ENCODE measurements around the gene FOXN3.
"Not testable (repeated sequence)": the region's sequence is repeated elsewhere in the genome, so short reads cannot be mapped to it uniquely, and the experiment has no call there.

The FOXN3 gene

GRCh38 chr14:89252887-89253532 is 164.0 kb downstream of the FOXN3 start:
- intact Hi-C loops (cut with DNase I; ENCODE audit: low total_unique reads): no loop called here
- no peaks in the 10 kb centered on the region for H3K27me3 ChIP-seq
- no peaks in the 10 kb centered on the region for H3K9me3 ChIP-seq
- H3K36me3 ChIP-seq: no peaks in the 10 kb centered on the region
- no peak overlapping the region for H3K4me3 ChIP-seq
- TF ChIP-seq CTCF (IDR thresholded peaks at IDR 0.05): peak; percentile 38 to 48
- DNase-seq: peak; percentile 38 to 79
- H3K4me1 ChIP-seq: peaks cover 0 to 77% (median 38%) of the 10 kb centered on the region in 4 donors
- H3K27ac ChIP-seq: peak overlapping the region; percentile 21 to 24

GRCh38 chr14:89251061-89251460 is 166.0 kb downstream of the FOXN3 start:
- H3K27ac ChIP-seq: no peak overlapping the region
- H3K27me3 ChIP-seq: no peaks in the 10 kb centered on the region
- H3K4me1 ChIP-seq: peaks cover 0 to 72% (median 31%) of the 10 kb centered on the region in 4 donors
- no peaks in the 10 kb centered on the region for H3K36me3 ChIP-seq
- no peak overlapping the region for H3K4me3 ChIP-seq
- intact Hi-C loops (cut with DNase I; ENCODE audit: low total_unique reads): no loop called here
- H3K9me3 ChIP-seq: no peaks in the 10 kb centered on the region
- DNase-seq: no peak
- TF ChIP-seq CTCF (IDR thresholded peaks at IDR 0.05): no peak

- peaks cover 0 to 68% (median 27%) of the 10 kb centered on the region in 4 donors for H3K4me1 ChIP-seq
- H3K27me3 ChIP-seq; H3K9me3 ChIP-seq; H3K36me3 ChIP-seq; H3K4me3 ChIP-seq; intact Hi-C loops (cut with DNase I; ENCODE audit: low total_unique reads); H3K27ac ChIP-seq; DNase-seq: not testable (repeated sequence)
These were observed 166.4 kb downstream of the FOXN3 start for GRCh38 chr14:89250655-89250975.

GRCh38 chr14:89249972-89250654 is 166.9 kb downstream of the FOXN3 start:
- no peak for TF ChIP-seq CTCF (IDR thresholded peaks at IDR 0.05)
- intact Hi-C loops (cut with DNase I; ENCODE audit: low total_unique reads): loop anchor here (10.0 kb wide), 1 partner anchor 165 kb away; the partner anchor contains the start of gene FOXN3
- no peak for DNase-seq
- no peak overlapping the region for H3K4me3 ChIP-seq
- H3K9me3 ChIP-seq: no peaks in the 10 kb centered on the region
- H3K27me3 ChIP-seq: no peaks in the 10 kb centered on the region
- H3K4me1 ChIP-seq: peaks cover 0 to 64% (median 25%) of the 10 kb centered on the region in 4 donors
- no peak overlapping the region for H3K27ac ChIP-seq
- no peaks in the 10 kb centered on the region for H3K36me3 ChIP-seq

- Histone ChIP-seq H3K27ac (no peak overlapping the region), H3K4me1 (peaks cover 0 to 55% (median 23%) of the 10 kb centered on the region in 4 donors), H3K9me3 (no peaks in the 10 kb centered on the region), H3K4me3 (no peak overlapping the region), H3K27me3 (no peaks in the 10 kb centered on the region), H3K36me3 (no peaks in the 10 kb centered on the region)
- no peak for DNase-seq
- intact Hi-C loops (cut with DNase I; ENCODE audit: low total_unique reads): loop anchor here (10.0 kb wide), 1 partner anchor 166 kb away; the partner anchor contains the start of gene FOXN3
- TF ChIP-seq CTCF (IDR thresholded peaks at IDR 0.05): no peak
These were observed 167.9 kb downstream of the FOXN3 start for GRCh38 chr14:89249065-89249695.
